HepG2 (cell line): Measurements from ENCODE around the gene GATAD2B. TPM values are rescaled to one million over a fixed set of nuclear protein-coding genes. Genes with fewer than 3 reads are reported as not detected.
A peak's percentile ranks its signal among the peaks of the same experiment; 100 is the strongest.

Experiments
- ATAC-seq: fragments of 200-7000 bp; cut with Tn5 transposase; 3 replicates; pipeline ENCODE4 v1.9.1; 2020; ENCODE audit warnings: mild to moderate bottlenecking, moderate library complexity
- BruUV-seq: library from RNA; stranded (reverse); fragments of 400-500 nt; replicated peaks from 2 replicates; lab custom pipeline; 2021; lab: Mats Ljungman, UMichigan
- CTCF ChIA-PET: fragments of 300-600 bp; formaldehyde crosslinking; extraction: SDS; loops from one replicate; lab custom pipeline; 2021; ENCODE audit warnings: low total read pairs, inconsistent platforms, low intra/inter-chr PET ratio; lab: Yijun Ruan, JAX
- POLR2A ChIA-PET: fragments of 350-600 bp; sonication (Branson Sonifier 250); formaldehyde crosslinking; loops from one replicate; lab custom pipeline; 2020; ENCODE audit warnings: antibody characterized with exemption, inconsistent platforms; lab: Yijun Ruan, JAX
- DNase-seq: peaks from one replicate; pipeline ENCODE4 v3.0.0-alpha.2; 2015; ENCODE audit warnings: low spot score
- FAIRE-seq: peaks from 3 replicates; lab custom pipeline; 2011; peaks lifted over from hg19 to GRCh38; lab: Jason Lieb, UNC
- H2AFZ ChIP-seq: one replicate; pipeline ENCODE4 v1.6.1; 2011; ENCODE audit warnings: low read length, inconsistent platforms
- H3K27ac ChIP-seq: fragments of 300-600 bp; 3 replicates; pipeline ENCODE4 v1.8.0; 2011; ENCODE audit warnings: mixed run types, mild to moderate bottlenecking, mixed read lengths, low read length, inconsistent platforms; ENCODE audit not compliant: insufficient read depth; ENCODE audit errors: extremely low read length
- H3K27me3 ChIP-seq, 2 experiments: fragments of 200-600 bp in 1 of 2; 2 replicates in 1 of 2; 3 replicates in 1 of 2; pipeline versions ENCODE4 v1.6.0 to v1.8.0; 2011; ENCODE audit warnings: low read length in 2 of 2, mild to moderate bottlenecking in 2 of 2, moderate library complexity in 2 of 2, inconsistent platforms in 1 of 2; ENCODE audit not compliant: insufficient read depth in 2 of 2, control insufficient read depth in 1 of 2
- H3K36me3 ChIP-seq, 2 experiments: fragments of 200-600 bp in 1 of 2; replicated peaks in 1 of 2; 2 replicates in 1 of 2; 3 replicates in 1 of 2; pipeline versions ENCODE4 v1.5.1 to v1.8.0; 2011; ENCODE audit warnings: low read length in 2 of 2, inconsistent platforms in 1 of 2; ENCODE audit not compliant: insufficient read depth in 2 of 2, control insufficient read depth in 1 of 2
- H3K4me1 ChIP-seq: 2 replicates; pipeline ENCODE4 v1.5.1; 2012; ENCODE audit warnings: low read length, inconsistent platforms; ENCODE audit not compliant: insufficient read depth
- H3K4me2 ChIP-seq: 2 replicates; pipeline ENCODE4 v1.6.0; 2011; ENCODE audit warnings: low read depth, low read length, inconsistent platforms
- H3K4me3 ChIP-seq, 3 experiments: fragments of 200-600 bp in 1 of 3; sonication (generic), shearing (Covaris generic) in 1 of 3; replicated peaks in 1 of 3; 2 replicates each; pipeline ENCODE4 v1.5.1; 2011 to 2016; ENCODE audit warnings: low read length in 3 of 3, inconsistent platforms in 2 of 3, low read depth in 2 of 3, mild to moderate bottlenecking in 2 of 3, control low read depth in 1 of 3, mixed read lengths in 1 of 3; ENCODE audit not compliant: insufficient read depth in 1 of 3
- H3K79me2 ChIP-seq: one replicate; pipeline ENCODE4 v1.6.1; 2011; ENCODE audit warnings: low read length, inconsistent platforms; ENCODE audit not compliant: insufficient read depth
- H3K9ac ChIP-seq: 2 replicates; pipeline ENCODE4 v1.6.0; 2011; ENCODE audit warnings: mild to moderate bottlenecking, low read depth, low read length, inconsistent platforms; ENCODE audit not compliant: insufficient read depth
- H3K9me3 ChIP-seq: 2 replicates; pipeline ENCODE4 v1.5.1; 2012; ENCODE audit warnings: mild to moderate bottlenecking, low read length
- H4K20me1 ChIP-seq: 2 replicates; pipeline ENCODE4 v1.6.0; 2011; ENCODE audit warnings: inconsistent platforms, mild to moderate bottlenecking, low read length, moderate library complexity; ENCODE audit not compliant: insufficient read depth
- EHMT2 ChIP-seq: fragments of 200-600 bp; sonication (generic); IDR thresholded peaks from 2 replicates; pipeline ENCODE4 v1.7.0; 2017; ENCODE audit warnings: antibody characterized with exemption, low read depth, low read length, borderline replicate concordance
- ESRRA ChIP-seq: sonication (generic); formaldehyde crosslinking; IDR thresholded peaks from 2 replicates; pipeline ENCODE4 v1.5.1; 2020; ENCODE audit warnings: mild to moderate bottlenecking, low read depth, missing genetic modification reagents
- KLF13 ChIP-seq: sonication (generic); formaldehyde crosslinking; IDR thresholded peaks from 2 replicates; pipeline ENCODE4 v1.4.0; 2020; ENCODE audit warnings: mild to moderate bottlenecking, missing genetic modification reagents
- MXD1 ChIP-seq: sonication (generic); formaldehyde crosslinking; IDR thresholded peaks from 2 replicates; pipeline ENCODE4 v1.4.0; 2020; ENCODE audit warnings: mild to moderate bottlenecking, missing genetic modification reagents
- NONO ChIP-seq, 2 experiments: fragments of 450-650 bp in 1 of 2; sonication (generic) in 1 of 2; formaldehyde crosslinking in 1 of 2; IDR thresholded peaks in 1 of 2; conservative IDR thresholded peaks in 1 of 2; 2 replicates each; pipeline versions ENCODE4 v1.6.1 to v1.8.0; 2017 to 2022; ENCODE audit warnings: mild to moderate bottlenecking in 1 of 2, missing genetic modification reagents in 1 of 2, moderate library complexity in 1 of 2
- SMYD3 ChIP-seq: sonication (generic); formaldehyde crosslinking; IDR thresholded peaks from 2 replicates; pipeline ENCODE4 v1.8.1; 2023; ENCODE audit warnings: mild to moderate bottlenecking, missing genetic modification reagents
- U2AF2 ChIP-seq: fragments of 200-400 bp; formaldehyde crosslinking; IDR thresholded peaks from 2 replicates; pipeline ENCODE4 v1.6.1; 2017; ENCODE audit warnings: low read depth, mild to moderate bottlenecking, low read length
- ZHX2 ChIP-seq, 2 experiments: sonication (generic) in 1 of 2; formaldehyde crosslinking in 1 of 2; IDR thresholded peaks; 2 replicates each; pipeline versions ENCODE4 v1.6.1 to v1.9.0; 2014 to 2022; ENCODE audit warnings: antibody characterized with exemption in 1 of 2, borderline replicate concordance in 1 of 2, inconsistent platforms in 1 of 2, low read depth in 1 of 2, missing genetic modification reagents in 1 of 2
- ZNF121 ChIP-seq: sonication (generic); formaldehyde crosslinking; IDR thresholded peaks from 2 replicates; pipeline ENCODE4 v1.5.0; 2020; ENCODE audit warnings: mild to moderate bottlenecking, missing genetic modification reagents
- ZNF766 ChIP-seq: sonication (generic); formaldehyde crosslinking; IDR thresholded peaks from 2 replicates; pipeline ENCODE4 v1.5.0; 2020; ENCODE audit warnings: missing genetic modification reagents, borderline replicate concordance
- WGBS: methylation state at CpG from one replicate; pipeline ENCODE4 v1.1.6; 2017; ENCODE audit warnings: low lambda C conversion rate; 5-methylcytosine and 5-hydroxymethylcytosine counted together
- in situ Hi-C: cut with HindIII; loops from 2 replicates; pipeline ENCODE4 v1.10.0; 2017; ENCODE audit warnings: low pct_unique_long_range_greater_than_20kb; ENCODE audit not compliant: extremely low pct_ligation_motif_present
- intact Hi-C: fragments of 100-400 bp; cut with micrococcal nuclease; formaldehyde crosslinking; loops from one replicate; pipeline ENCODE4 v1.10.0; 2022; ENCODE audit not compliant: unreplicated experiment
- polyA plus RNA-seq, 8 experiments: library from polyadenylated mRNA; depleted of rRNA in 3 of 8; stranded (reverse) in 7 of 8; unstranded in 1 of 8; fragments of >200 nt; fragmentation: Illumina TruSeq in 4 of 8; extraction: Trizol in 4 of 8; gene quantifications; 2 replicates each; pipeline versions ENCODE4 v1.2.1 to v1.2.3, GENCODE V29; 2011 to 2016; ENCODE audit warnings: low read depth in 4 of 8, missing spikeins in 1 of 8, mixed read lengths in 1 of 8; ENCODE audit not compliant: insufficient read depth in 1 of 8
- total RNA-seq, 5 experiments: library from RNA; depleted of rRNA; stranded (reverse); fragments of >200 nt; fragmentation: Illumina TruSeq; extraction: Trizol; gene quantifications; 2 replicates each; pipeline ENCODE4 v1.2.3, GENCODE V29; 2016; ENCODE audit warnings: low read depth in 1 of 5
- TF ChIP-seq, protein P1 (sequence below): IDR thresholded peaks from 2 replicates; pipeline ENCODE4 v1.6.1; 2016; ENCODE audit warnings: missing compliant biosample characterization, missing genetic modification reagents, borderline replicate concordance
- TF ChIP-seq, protein P2 (sequence below): IDR thresholded peaks from 2 replicates; pipeline ENCODE4 v1.6.1; 2012; ENCODE audit warnings: inconsistent platforms

GATAD2B gene
- total and polyA plus RNA-seq, 2 of the 13 experiments (the other 11 are each of a cell fraction or from before 2014, with no cell fraction given), result 3.2 to 5.2 TPM

DNA sequence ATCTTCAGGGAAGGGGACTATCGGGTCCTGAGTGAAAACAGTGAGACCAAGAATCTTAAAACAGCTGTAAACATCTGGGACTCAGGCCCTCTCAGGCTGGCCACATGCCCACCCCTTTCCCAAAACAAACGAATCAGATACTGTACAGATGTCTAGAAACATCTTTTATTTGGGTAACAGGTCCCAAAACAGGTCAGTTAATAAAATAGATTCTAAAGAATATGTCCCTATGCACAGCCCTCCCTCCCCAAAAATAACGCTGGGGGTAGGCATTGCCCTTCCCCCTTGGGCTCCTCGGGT lies 36.1 kb upstream of the GATAD2B start (continued):
- no peak for TF ChIP-seq MXD1

DNA sequence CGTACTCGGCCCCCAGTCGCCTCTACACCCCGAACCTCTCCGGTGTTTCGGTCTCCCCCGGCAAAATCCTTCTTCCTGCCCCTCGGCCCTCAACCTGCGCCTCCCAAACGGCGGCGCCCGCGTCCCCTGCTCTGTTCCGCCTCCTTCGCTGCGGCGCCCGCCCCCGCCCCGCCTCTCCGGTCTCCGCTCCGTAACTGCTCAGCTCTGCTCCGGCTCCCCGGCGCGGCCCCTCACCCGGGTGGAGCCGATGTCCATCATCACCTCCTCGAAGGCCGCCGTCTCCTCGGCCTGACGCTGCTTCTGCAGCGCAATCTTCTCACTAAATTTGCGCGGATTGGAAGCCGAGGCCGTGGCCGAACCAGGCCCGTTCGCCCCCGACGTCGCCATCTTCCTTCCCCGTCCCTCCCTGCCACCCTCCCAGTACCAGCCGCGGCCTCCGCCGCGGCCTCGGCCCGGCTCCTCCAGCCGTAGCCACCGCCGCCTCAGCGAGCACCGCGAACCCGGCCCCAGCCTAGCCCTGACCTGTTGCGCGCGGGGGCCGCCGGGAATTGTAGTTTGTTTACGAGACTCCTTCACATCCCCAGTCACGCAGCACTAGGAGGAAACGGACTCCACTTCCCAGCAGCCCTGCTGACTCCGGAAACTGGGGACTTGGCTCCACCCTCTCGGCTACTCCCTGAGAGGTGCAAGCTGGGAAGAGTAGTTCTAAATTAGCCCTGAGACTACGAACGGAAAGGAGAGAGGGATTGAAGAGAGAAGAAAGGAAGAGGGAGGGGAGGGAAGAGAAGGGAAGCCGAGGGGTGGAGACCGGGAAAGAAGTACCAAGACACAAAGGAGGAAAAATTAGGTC lies 35.6 kb upstream of the GATAD2B start, which contains the start of gene CRTC2:
Gene CRTC2, minus strand, starts transcription at position 502 of the 850 bp plus-strand sequence. Its CDS starts 115 bp downstream, at position 387.
- CTCF ChIA-PET, result interaction anchor here (0.8 kb wide), 1 partner anchor 9 kb away, joined by 3 read pairs; no protein-coding TSS in a partner anchor
- Histone ChIP-seq H3K27ac (peak within 1 kb of the TSS; percentile 75), H4K20me1 (peaks cover 7% of the 10 kb centered on the region; the same call in 1 of the 2 replicates), H3K9ac (peak within 1 kb of the TSS; percentile 85), H3K4me1 (peaks cover 67% of the 10 kb centered on the region), H3K79me2 (peaks cover 58% of the 10 kb centered on the region), H2AFZ (no peak within 1 kb of the TSS), H3K4me2 (peak within 1 kb of the TSS; percentile 89), H3K36me3 (peaks cover 0 to 16% of the 10 kb centered on the region in 2 experiments; a peak in 3 of 5 replicates), H3K4me3 (peak within 1 kb of the TSS; percentile 89 to 99 (median 92)), H3K9me3 (no peaks in the 10 kb centered on the region), H3K27me3 (peaks cover 0 to 7% of the 10 kb centered on the region in 2 experiments; a peak in 1 of 5 replicates)
- ATAC-seq (peak; percentile 81), FAIRE-seq (peak; percentile 92), DNase-seq (peak; percentile 96)
- POLR2A ChIA-PET, result interaction anchor here (0.9 to 7.0 kb wide), 8 partner anchors 9 to 44 kb away, joined by 3 to 89 read pairs (median 10); partner anchors contain the start of genes CREB3L4, DENND4B, GATAD2B and JTB
- BruUV-seq, result no TSS peak
- WGBS, result 1% methylated on average over 58 of the region's 75 CpGs
- in situ Hi-C loops, result no loop called here
- intact Hi-C loops, result loop anchor here (5.0 kb wide), 1 partner anchor 36 kb away; the partner anchor contains the start of gene GATAD2B
- TF ChIP-seq U2AF2 (no peak), SMYD3 (CRISPR knock-in tag) (0 out of 2 replicates have a peak, but pooled peaks have one; percentile 18), ZHX2 (IDR thresholded peaks at IDR 0.05; ENCODE audit: low read depth) (no peak), ZHX2 (CRISPR knock-in tag; IDR thresholded peaks at IDR 0.05; ENCODE audit: borderline replicate concordance) (no peak), ZNF766 (CRISPR knock-in tag) (peak; percentile 78; the same call in 1 of the 2 replicates), ZNF121 (CRISPR knock-in tag) (peak; percentile 30; the same call in 1 of the 2 replicates), EHMT2 (no peak), KLF13 (CRISPR knock-in tag) (no peak), ESRRA (CRISPR knock-in tag) (no peak), NONO (IDR thresholded peaks at IDR 0.05) (no peak), NONO (CRISPR knock-in tag; conservative IDR thresholded peaks at IDR 0.05) (peak; percentile 67; the same call in 1 of the 2 replicates)
- TF ChIP-seq, protein P1, sequence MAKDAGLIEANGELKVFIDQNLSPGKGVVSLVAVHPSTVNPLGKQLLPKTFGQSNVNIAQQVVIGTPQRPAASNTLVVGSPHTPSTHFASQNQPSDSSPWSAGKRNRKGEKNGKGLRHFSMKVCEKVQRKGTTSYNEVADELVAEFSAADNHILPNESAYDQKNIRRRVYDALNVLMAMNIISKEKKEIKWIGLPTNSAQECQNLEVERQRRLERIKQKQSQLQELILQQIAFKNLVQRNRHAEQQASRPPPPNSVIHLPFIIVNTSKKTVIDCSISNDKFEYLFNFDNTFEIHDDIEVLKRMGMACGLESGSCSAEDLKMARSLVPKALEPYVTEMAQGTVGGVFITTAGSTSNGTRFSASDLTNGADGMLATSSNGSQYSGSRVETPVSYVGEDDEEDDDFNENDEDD (CRISPR knock-in tag), result no peak
- TF ChIP-seq, protein P2, sequence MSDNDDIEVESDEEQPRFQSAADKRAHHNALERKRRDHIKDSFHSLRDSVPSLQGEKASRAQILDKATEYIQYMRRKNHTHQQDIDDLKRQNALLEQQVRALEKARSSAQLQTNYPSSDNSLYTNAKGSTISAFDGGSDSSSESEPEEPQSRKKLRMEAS, result peak; percentile 57; the same call in 1 of the 2 replicates
